ENCODE measurements around the gene CDC42EP4. TPM values are rescaled to one million over a fixed set of nuclear protein-coding genes. Genes with fewer than 3 reads are reported as not detected.
A peak's percentile ranks its signal among the peaks of the same experiment; 100 is the strongest.

Gene CDC42EP4
- total and polyA plus RNA-seq, 10 of the 15 experiments (the other 5 are each of a cell fraction or from before 2014, with no cell fraction given) = 0.05 to 7.1 (median 2.7) TPM

DNA sequence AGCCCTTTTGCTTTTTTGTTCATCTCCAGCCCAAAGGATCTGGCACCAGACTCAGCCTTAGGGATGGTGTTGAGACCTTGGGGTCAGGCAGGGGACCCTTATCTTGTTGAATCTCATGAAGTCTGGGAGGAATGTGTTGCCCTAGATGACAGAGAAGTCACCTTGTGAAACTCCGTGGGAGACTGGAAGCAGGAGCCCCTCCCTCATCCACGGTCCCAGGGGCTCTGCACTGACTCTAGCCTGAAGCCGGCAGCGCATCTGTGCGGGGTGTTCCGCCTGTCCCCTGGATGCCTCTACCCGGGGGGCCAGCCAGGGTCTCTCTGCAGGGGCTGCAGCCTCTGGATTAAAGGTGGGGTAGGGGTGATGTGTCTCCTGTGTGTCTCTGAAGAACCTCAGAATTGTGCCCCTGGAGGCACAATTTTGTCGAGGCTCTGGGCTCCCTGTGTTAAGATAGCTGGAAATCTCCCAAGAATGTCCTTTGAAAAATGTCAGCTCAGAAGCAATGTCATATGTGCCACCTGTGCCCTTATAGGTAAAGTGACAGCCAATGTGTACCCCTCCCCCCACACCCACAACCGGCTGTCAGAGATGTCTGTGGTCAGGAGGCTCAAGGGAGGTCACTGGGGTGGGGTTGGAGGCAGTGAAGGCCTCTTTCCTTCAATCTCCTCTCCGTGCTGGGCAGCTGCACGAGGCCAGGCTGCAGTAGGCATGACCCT is 32.1 kb upstream of the CDC42EP4 start:
- no TSS peak for BruUV-seq (replicated peaks)
- in situ Hi-C loops (cut with MboI) = no loop called here
- CTCF ChIA-PET = interaction anchor here (0.9 to 6.1 kb wide), 4 partner anchors 13 to 87 kb away, joined by 3 to 39 read pairs (median 4); no protein-coding TSS in a partner anchor
- no peak overlapping the region for H3K27ac ChIP-seq (ENCODE audit: control insufficient read depth, insufficient read depth)
- H3K36me3 ChIP-seq (ENCODE audit: control insufficient read depth in 2 of 2, insufficient read depth in 2 of 2, low read length in 1 of 2) = no peaks in the 10 kb centered on the region
- intact Hi-C loops (cut with micrococcal nuclease; ENCODE audit: unreplicated experiment) = no loop called here
- no peak overlapping the region for H3K4me2 ChIP-seq (ENCODE audit: control insufficient read depth, insufficient read depth)
- no peaks in the 10 kb centered on the region for H3K27me3 ChIP-seq (replicated peaks in 1 of 2; ENCODE audit: control insufficient read depth in 2 of 2, insufficient read depth in 2 of 2, low read length in 1 of 2)
- H3K9ac ChIP-seq (ENCODE audit: control insufficient read depth, insufficient read depth, low read length) = no peak overlapping the region
- SMC1A ChIA-PET (ENCODE audit: uncharacterized antibody, unreplicated experiment) = interaction anchor here (1.0 to 2.3 kb wide), 5 partner anchors 16 to 63 kb away, joined by 3 to 8 read pairs (median 3); no protein-coding TSS in a partner anchor
- 53% methylated on average over 10 of the region's 11 CpGs for whole genome bisulfite sequencing (ENCODE audit: insufficient coverage, insufficient replicate concordance, low lambda C conversion rate, missing lambda C conversion rate)
- no peaks in the 10 kb centered on the region for H3K9me3 ChIP-seq (replicated peaks; ENCODE audit: control insufficient read depth, insufficient read depth, low read length)
- TF ChIP-seq NR2F1 (conservative IDR thresholded peaks at IDR 0.05) (0 out of 2 replicates have a peak, but pooled peaks have one; percentile 23), SREBF2 (IDR thresholded peaks at IDR 0.05; ENCODE audit: low read length) (no peak)
- H3K4me1 ChIP-seq (ENCODE audit: control insufficient read depth, insufficient read depth, low read length) = no peaks in the 10 kb centered on the region
- H3K4me3 ChIP-seq = no peak overlapping the region
- no peak for FAIRE-seq
- no peak for DNase-seq (ENCODE audit: low read depth, low spot score)
- ATAC-seq = no peak
- RAD21 ChIA-PET (ENCODE audit: unreplicated experiment) = interaction anchor here (0.6 to 1.5 kb wide), 4 partner anchors 26 to 617 kb away, joined by 3 to 5 read pairs (median 4); no protein-coding TSS in a partner anchor
- POLR2A ChIA-PET = no interaction called here
- no peaks in the 10 kb centered on the region for H3K79me2 ChIP-seq (ENCODE audit: control insufficient read depth, insufficient read depth, low read length)
- no peak overlapping the region for H2AFZ ChIP-seq (ENCODE audit: control insufficient read depth, low read depth, low read length)
- no peaks in the 10 kb centered on the region for H4K20me1 ChIP-seq (ENCODE audit: control insufficient read depth, insufficient read depth)

DNA sequence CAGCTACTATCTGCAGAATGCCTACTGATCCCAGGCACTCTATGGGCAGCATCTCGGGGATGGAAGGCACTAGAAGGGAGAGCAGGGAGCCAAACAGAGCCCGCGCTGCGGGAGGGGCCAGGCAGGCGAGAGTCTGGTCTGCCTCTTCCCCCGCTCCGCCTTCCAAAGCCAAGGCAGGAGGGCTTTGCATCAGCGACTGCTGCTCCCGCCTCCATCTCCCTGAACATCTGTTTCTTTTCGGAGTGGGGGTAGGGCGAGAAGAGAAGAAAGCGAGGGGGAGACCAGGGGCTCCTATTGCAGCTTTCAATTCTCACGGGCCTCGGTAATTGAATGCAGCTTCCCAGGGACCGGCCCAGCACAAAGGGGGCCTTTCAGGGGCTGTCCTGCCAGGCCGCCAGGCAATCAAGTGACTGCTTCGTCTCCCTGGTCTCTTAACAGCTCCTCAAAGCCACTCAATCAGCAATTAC is 31.4 kb upstream of the CDC42EP4 start:
- POLR2A ChIA-PET = no interaction called here
- CTCF ChIA-PET = interaction anchor here (0.7 to 6.1 kb wide), 13 partner anchors 14 to 616 kb away, joined by 3 to 39 read pairs (median 4); partner anchors contain the start of gene CDC42EP4
- BruUV-seq (replicated peaks) = no TSS peak
- Histone ChIP-seq H3K27me3 (replicated peaks in 1 of 2; ENCODE audit: control insufficient read depth in 2 of 2, insufficient read depth in 2 of 2, low read length in 1 of 2) (no peaks in the 10 kb centered on the region), H3K4me1 (ENCODE audit: control insufficient read depth, insufficient read depth, low read length) (no peaks in the 10 kb centered on the region), H3K4me3 (no peak overlapping the region), H3K27ac (ENCODE audit: control insufficient read depth, insufficient read depth) (no peak overlapping the region), H3K4me2 (ENCODE audit: control insufficient read depth, insufficient read depth) (no peak overlapping the region), H3K9me3 (replicated peaks; ENCODE audit: control insufficient read depth, insufficient read depth, low read length) (no peaks in the 10 kb centered on the region), H2AFZ (ENCODE audit: control insufficient read depth, low read depth, low read length) (no peak overlapping the region), H3K36me3 (ENCODE audit: control insufficient read depth in 2 of 2, insufficient read depth in 2 of 2, low read length in 1 of 2) (no peaks in the 10 kb centered on the region), H3K79me2 (ENCODE audit: control insufficient read depth, insufficient read depth, low read length) (no peaks in the 10 kb centered on the region), H4K20me1 (ENCODE audit: control insufficient read depth, insufficient read depth) (no peaks in the 10 kb centered on the region), H3K9ac (ENCODE audit: control insufficient read depth, insufficient read depth, low read length) (no peak overlapping the region)
- ATAC-seq = no peak
- RAD21 ChIA-PET (ENCODE audit: unreplicated experiment) = interaction anchor here (0.7 to 2.7 kb wide), 11 partner anchors 19 to 616 kb away, joined by 3 to 14 read pairs (median 3); partner anchors contain the start of gene CDC42EP4
- WGBS (ENCODE audit: insufficient coverage, insufficient replicate concordance, low lambda C conversion rate, missing lambda C conversion rate) = 51% methylated on average over 17 of the region's 17 CpGs
- SMC1A ChIA-PET (ENCODE audit: uncharacterized antibody, unreplicated experiment) = interaction anchor here (1.0 to 2.3 kb wide), 7 partner anchors 21 to 88 kb away, joined by 3 to 13 read pairs (median 4); no protein-coding TSS in a partner anchor
- FAIRE-seq = no peak
- in situ Hi-C loops (cut with MboI) (no loop called here), intact Hi-C loops (cut with micrococcal nuclease; ENCODE audit: unreplicated experiment) (no loop called here)
- DNase-seq (ENCODE audit: low read depth, low spot score) = no peak
- TF ChIP-seq, protein P1, sequence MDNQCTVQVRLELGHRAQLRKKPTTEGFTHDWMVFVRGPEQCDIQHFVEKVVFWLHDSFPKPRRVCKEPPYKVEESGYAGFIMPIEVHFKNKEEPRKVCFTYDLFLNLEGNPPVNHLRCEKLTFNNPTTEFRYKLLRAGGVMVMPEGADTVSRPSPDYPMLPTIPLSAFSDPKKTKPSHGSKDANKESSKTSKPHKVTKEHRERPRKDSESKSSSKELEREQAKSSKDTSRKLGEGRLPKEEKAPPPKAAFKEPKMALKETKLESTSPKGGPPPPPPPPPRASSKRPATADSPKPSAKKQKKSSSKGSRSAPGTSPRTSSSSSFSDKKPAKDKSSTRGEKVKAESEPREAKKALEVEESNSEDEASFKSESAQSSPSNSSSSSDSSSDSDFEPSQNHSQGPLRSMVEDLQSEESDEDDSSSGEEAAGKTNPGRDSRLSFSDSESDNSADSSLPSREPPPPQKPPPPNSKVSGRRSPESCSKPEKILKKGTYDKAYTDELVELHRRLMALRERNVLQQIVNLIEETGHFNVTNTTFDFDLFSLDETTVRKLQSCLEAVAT (IDR thresholded peaks at IDR 0.05) = no peak
- TF ChIP-seq WRNIP1 (IDR thresholded peaks at IDR 0.05; ENCODE audit: borderline replicate concordance, low read depth, low read length) = no peak
- no peak for TF ChIP-seq YY1 (IDR thresholded peaks at IDR 0.05; ENCODE audit: low read depth, low read length)
- no peak for TF ChIP-seq ZBED1 (IDR thresholded peaks at IDR 0.05; ENCODE audit: borderline replicate concordance)
- no peak for TF ChIP-seq SPI1 (IDR thresholded peaks at IDR 0.05; ENCODE audit: borderline replicate concordance, insufficient read depth, low read depth, low read length)
- TF ChIP-seq RUNX3 (IDR thresholded peaks at IDR 0.05; ENCODE audit: low read length) = no peak
- TF ChIP-seq NRF1 (conservative IDR thresholded peaks at IDR 0.05; ENCODE audit: low read depth, low read length) = no peak
- TF ChIP-seq, protein P2, sequence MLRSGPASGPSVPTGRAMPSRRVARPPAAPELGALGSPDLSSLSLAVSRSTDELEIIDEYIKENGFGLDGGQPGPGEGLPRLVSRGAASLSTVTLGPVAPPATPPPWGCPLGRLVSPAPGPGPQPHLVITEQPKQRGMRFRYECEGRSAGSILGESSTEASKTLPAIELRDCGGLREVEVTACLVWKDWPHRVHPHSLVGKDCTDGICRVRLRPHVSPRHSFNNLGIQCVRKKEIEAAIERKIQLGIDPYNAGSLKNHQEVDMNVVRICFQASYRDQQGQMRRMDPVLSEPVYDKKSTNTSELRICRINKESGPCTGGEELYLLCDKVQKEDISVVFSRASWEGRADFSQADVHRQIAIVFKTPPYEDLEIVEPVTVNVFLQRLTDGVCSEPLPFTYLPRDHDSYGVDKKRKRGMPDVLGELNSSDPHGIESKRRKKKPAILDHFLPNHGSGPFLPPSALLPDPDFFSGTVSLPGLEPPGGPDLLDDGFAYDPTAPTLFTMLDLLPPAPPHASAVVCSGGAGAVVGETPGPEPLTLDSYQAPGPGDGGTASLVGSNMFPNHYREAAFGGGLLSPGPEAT (IDR thresholded peaks at IDR 0.05; ENCODE audit: low read depth) = no peak

All from GM12878 (cell line).